Erythroblast (primary cell): ENCODE results near the gene TMEM116.

ENCODE experiments used
- GATA1 ChIP-seq: IDR thresholded peaks from 2 replicates; pipeline ENCODE4 v1.6.1; 2011; ENCODE audit warnings: low read depth, mild to moderate bottlenecking, control low read depth, low read length, moderate library complexity
- POLR2A ChIP-seq: IDR thresholded peaks from 2 replicates; pipeline ENCODE4 v1.6.1; 2011; ENCODE audit warnings: mild to moderate bottlenecking, low read length

GRCh38 chr12:111907740-111908139, 105.2 kb downstream of the TMEM116 start:
- TF ChIP-seq POLR2A = no peak
- TF ChIP-seq GATA1 = no peak
